Skeletal muscle tissue (tissue), 4 donors: ENCODE measurements around the gene DCLK1. TPM values are rescaled to one million over a fixed set of nuclear protein-coding genes. Genes with fewer than 3 reads are reported as not detected.

Experiments used
- H3K27ac ChIP-seq: one replicate; pipeline ENCODE4 v1.7.0; 2013; ENCODE audit warnings: mild to moderate bottlenecking, low read depth, low read length, inconsistent platforms
- H3K27me3 ChIP-seq, 3 donors: one replicate each; pipeline ENCODE4 v1.7.0; 2013; ENCODE audit warnings: low read length in 3 of 3; ENCODE audit not compliant: control insufficient read depth in 3 of 3, insufficient read depth in 3 of 3
- H3K36me3 ChIP-seq, 3 donors: one replicate each; pipeline ENCODE4 v1.7.0; 2013; ENCODE audit warnings: low read length in 3 of 3; ENCODE audit not compliant: control insufficient read depth in 3 of 3, insufficient read depth in 3 of 3
- H3K4me1 ChIP-seq, 3 donors: one replicate each; pipeline ENCODE4 v1.7.0; 2013; ENCODE audit warnings: low read length in 3 of 3, mild to moderate bottlenecking in 3 of 3; ENCODE audit not compliant: control insufficient read depth in 3 of 3, insufficient read depth in 3 of 3
- H3K4me3 ChIP-seq, 3 donors: one replicate each; pipeline ENCODE4 v1.7.0; 2013; ENCODE audit warnings: low read length in 3 of 3
- H3K9ac ChIP-seq, 3 donors: one replicate each; pipeline ENCODE4 v1.7.0; 2013; ENCODE audit warnings: low read length in 3 of 3, mild to moderate bottlenecking in 3 of 3, moderate library complexity in 2 of 3, low read depth in 1 of 3
- H3K9me3 ChIP-seq, 3 donors: one replicate each; pipeline ENCODE4 v1.7.0; 2013; ENCODE audit warnings: low read length in 3 of 3; ENCODE audit not compliant: control insufficient read depth in 3 of 3
- total RNA-seq: library from RNA; depleted of rRNA; stranded (reverse); fragments of >200 nt; gene quantifications from one replicate; pipeline ENCODE4 v1.2.3, GENCODE V29; 2014
- donor health status: Osteomylitis.

Gene DCLK1
- total RNA-seq, 1 donor from 2014 or later, result 92.9 TPM

DNA sequence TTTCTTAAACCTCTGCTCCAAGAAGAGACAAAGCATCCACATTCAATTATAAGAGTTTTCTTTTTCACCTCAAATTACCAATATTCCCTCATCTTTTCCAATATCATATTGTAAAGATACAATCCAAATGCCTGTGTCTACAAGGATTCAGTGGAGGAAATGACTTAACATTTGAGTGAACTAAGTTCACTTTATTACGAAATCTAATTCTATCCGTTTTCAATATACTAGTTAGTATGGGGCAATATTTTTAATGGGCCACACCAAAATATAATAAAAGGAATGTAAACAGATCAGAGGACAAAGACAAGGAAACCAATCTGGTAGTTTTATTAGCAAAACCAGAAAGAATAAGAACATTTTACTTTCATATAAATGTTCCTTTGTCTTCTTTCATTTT, 136.0 kb downstream of the DCLK1 start:
- Histone ChIP-seq H3K9ac (no peak overlapping the region), H3K27ac (no peak overlapping the region), H3K36me3 (no peaks in the 10 kb centered on the region), H3K27me3 (no peaks in the 10 kb centered on the region), H3K9me3 (no peaks in the 10 kb centered on the region), H3K4me1 (peaks cover 4 to 9% (median 4%) of the 10 kb centered on the region in 3 donors), H3K4me3 (no peak overlapping the region)

DNA sequence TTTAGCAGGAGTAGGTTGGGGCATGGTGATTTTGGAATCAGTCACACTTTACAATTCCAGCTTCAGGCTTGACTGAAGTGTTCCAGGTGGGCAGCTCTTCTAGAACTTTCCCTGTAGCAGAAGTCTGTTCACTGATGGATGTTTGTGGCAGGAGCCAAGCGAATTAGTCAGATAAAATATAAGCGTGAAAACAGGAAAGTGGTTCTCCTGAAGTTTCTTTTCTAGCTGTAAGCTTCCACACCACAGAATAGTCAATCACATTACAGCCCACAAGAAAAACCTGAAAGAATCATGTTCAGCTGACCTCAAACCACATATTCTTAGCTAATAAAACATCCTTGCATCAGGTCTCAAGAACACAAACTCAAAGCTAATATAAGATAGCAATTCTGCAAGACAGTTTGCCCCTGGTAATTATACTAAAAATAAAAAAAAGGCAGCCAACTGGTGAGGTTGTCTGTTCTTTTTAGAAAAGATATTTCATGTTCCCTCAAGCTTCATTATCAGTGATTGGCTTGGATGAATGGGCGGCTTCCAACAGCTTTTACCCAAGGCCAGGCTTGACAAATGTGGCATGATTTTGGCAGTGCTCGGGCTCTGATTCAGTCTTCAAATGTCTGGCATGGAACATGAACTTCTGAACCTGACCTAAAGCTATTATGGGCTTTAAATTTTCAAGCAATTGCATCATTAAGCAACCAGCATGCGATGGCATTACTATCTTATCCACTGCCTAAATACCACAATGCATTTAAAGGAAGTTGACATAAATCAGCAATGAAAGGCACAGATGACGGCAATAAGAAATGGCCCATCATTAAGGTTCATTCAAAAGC, 136.8 kb downstream of the DCLK1 start:
- H3K27ac ChIP-seq, result no peak overlapping the region
- no peak overlapping the region for H3K9ac ChIP-seq
- no peaks in the 10 kb centered on the region for H3K27me3 ChIP-seq
- H3K4me1 ChIP-seq, result peaks cover 4 to 9% (median 4%) of the 10 kb centered on the region in 3 donors
- H3K36me3 ChIP-seq, result no peaks in the 10 kb centered on the region
- H3K9me3 ChIP-seq, result no peaks in the 10 kb centered on the region
- H3K4me3 ChIP-seq, result no peak overlapping the region

DNA sequence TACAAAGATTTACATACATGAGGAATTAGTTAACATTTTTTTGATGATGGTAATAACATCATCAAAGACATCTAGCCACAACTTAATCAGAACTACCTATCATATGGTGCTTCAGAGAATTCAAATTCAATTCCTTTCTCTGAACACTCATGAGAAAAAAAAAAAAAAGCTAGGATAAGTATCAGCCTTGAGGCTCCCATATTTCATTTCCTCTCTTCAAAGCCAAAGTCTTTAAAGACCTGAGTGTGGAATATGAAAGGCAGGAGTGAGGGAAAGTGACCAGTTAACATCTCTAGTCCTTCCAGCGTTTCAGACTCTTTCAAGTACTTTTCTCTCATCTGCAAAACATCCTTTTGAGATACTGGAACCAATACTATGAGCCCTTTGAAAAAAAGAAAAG, 137.5 kb downstream of the DCLK1 start:
- no peak overlapping the region for H3K9ac ChIP-seq
- H3K27ac ChIP-seq, result no peak overlapping the region
- no peaks in the 10 kb centered on the region for H3K27me3 ChIP-seq
- no peak overlapping the region for H3K4me3 ChIP-seq
- H3K4me1 ChIP-seq, result peaks cover 4 to 9% (median 4%) of the 10 kb centered on the region in 3 donors
- no peaks in the 10 kb centered on the region for H3K36me3 ChIP-seq
- H3K9me3 ChIP-seq, result no peaks in the 10 kb centered on the region

DNA sequence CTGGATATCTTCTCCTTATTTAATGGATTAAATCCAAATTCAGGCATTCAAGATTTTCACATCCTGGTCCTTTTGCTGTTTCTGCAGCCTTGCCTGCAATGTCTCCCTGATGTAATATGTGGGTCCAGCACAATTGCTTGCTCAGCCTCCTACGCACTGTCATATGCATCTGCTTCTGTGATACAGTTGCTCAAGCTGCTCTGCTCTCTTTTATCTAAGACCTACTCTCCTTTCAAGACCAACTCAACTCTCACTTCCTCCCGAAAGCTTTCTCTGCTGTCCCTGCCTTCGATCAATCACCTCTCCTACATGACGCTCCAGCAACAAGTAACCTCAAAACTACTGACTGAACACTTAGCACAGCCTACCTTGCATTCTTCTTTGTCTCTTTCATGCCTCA, 138.2 kb downstream of the DCLK1 start:
- no peak overlapping the region for H3K9ac ChIP-seq
- H3K36me3 ChIP-seq, result no peaks in the 10 kb centered on the region
- peaks cover 4 to 9% (median 4%) of the 10 kb centered on the region in 3 donors for H3K4me1 ChIP-seq
- H3K27me3 ChIP-seq, result no peaks in the 10 kb centered on the region
- H3K4me3 ChIP-seq, result no peak overlapping the region
- no peaks in the 10 kb centered on the region for H3K9me3 ChIP-seq
- no peak overlapping the region for H3K27ac ChIP-seq

DNA sequence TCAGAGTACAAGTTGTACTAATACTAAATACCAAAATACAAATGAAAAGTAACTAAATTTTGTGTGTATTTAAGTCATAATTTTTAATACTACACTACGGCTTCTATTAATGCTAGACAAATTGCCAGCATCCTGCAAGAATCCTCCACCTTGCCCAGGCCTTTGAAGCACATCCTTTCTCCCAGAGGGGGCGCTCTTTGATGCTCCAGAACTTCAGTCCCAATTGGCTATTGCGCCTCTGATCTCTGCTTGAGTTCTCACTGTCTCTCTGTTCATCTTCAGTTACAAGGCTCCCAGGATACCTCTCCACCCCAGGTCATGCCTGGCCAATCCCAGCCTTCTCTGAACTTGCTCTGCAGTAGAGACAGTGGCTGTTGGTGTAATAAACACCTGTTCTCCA, 141.0 kb downstream of the DCLK1 start:
- Histone ChIP-seq H3K27ac (no peak overlapping the region), H3K27me3 (no peaks in the 10 kb centered on the region), H3K9ac (no peak overlapping the region), H3K4me3 (no peak overlapping the region), H3K9me3 (no peaks in the 10 kb centered on the region), H3K36me3 (no peaks in the 10 kb centered on the region), H3K4me1 (peaks cover 4 to 9% (median 4%) of the 10 kb centered on the region in 3 donors)

DNA sequence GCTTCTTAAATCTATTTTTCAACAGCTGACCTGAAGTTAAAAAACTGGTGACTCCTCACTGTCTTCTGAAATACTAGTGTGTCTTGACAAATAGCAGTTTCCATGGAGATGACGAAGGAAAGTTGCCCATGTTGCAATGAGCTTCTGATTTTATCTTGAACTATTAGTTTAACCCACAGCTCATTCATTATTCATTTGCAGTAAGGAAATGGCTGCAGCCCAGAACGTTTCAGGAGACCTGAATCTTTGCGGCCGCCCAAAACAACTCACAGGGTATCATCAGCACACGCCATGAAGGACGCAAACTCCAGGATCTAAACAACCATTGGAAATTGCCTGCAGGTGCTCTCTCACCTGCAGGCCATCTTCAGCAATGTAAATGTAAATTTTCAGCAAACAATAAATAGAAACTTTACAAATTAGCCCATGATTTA, 142.5 kb downstream of the DCLK1 start:
- Histone ChIP-seq H3K27me3 (no peaks in the 10 kb centered on the region), H3K36me3 (no peaks in the 10 kb centered on the region), H3K27ac (no peak overlapping the region), H3K4me3 (no peak overlapping the region), H3K9ac (no peak overlapping the region), H3K4me1 (no peaks in the 10 kb centered on the region), H3K9me3 (no peaks in the 10 kb centered on the region)

DNA sequence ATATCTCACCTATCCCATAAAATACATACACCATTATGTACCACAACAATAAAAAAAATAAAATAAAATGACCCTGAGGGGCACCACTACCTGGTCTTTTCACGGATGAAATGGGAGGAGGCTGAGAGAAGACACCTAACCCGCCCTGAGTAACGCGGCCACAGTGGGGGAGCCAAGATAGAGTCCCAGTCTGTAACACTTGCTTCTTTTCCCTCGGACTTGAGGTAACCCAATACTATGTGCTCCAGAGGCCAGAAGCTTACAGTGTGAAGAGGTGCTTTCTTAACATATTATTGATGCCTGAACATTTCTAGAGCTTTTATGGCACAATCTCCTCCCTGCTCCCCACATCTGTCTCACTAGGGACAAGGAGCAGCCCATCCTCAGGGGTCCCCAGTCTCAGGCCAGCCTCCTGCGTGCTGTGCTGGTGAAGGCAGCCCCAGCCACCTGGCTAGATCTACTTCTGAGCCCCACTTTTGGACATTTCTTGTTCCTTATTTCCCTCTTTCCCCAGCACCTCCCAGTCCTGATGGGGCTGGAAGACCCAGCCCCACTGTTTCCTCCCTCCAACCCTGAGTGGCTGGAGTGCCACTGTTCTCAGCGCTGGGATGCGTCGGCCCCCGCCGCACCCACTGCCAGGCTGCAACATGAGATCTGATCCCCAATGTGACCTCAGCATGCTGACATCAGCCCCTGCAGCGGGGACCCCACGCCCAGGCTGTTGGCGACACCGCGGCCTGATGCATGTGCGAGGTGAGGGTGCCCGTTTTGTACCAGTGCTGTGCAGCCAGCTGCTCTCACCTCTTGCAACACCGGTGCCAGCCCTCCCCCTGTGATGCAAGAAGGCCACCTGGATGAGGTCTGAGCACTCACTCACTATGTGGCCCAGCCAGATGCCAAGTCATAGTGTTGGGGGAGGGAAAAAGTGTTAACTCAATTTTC, 143.3 kb downstream of the DCLK1 start:
- no peak overlapping the region for H3K9ac ChIP-seq
- H3K9me3 ChIP-seq, result no peaks in the 10 kb centered on the region
- H3K27ac ChIP-seq, result no peak overlapping the region
- H3K4me1 ChIP-seq, result no peaks in the 10 kb centered on the region
- no peak overlapping the region for H3K4me3 ChIP-seq
- no peaks in the 10 kb centered on the region for H3K36me3 ChIP-seq
- H3K27me3 ChIP-seq, result no peaks in the 10 kb centered on the region

DNA sequence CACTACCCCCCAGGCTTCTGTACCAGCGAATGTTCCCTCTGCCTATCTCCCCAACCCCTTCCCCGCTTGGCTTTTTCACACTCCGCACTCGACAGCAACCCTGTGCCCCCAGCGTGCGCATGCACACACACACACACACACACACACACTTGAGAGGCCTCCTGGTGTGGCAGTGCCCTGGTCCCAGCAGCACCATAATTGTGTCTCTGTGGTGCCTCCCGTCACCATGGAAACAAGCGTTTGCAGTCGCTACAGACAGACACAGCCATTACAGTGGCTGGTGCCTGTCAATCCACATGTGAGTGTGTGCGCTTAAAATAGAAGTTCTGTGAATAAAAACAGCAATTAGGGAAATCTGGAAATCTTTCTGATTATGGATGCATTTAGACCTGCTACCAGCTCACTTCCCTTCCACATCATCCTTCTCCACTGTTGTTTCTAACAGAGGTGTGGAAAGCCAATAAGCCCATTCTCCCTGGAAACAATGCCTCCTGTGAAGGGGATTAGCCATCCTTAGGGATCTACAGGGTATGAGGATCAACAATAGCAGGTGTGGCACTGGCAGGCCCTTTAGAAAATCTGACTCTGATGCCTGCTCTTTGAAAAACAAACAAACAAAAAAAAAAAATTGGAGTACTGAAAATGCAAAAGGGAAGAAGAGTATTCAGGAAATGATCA, 146.3 kb downstream of the DCLK1 start:
- Histone ChIP-seq H3K9ac (no peak overlapping the region), H3K27me3 (no peaks in the 10 kb centered on the region), H3K4me3 (no peak overlapping the region)

DNA sequence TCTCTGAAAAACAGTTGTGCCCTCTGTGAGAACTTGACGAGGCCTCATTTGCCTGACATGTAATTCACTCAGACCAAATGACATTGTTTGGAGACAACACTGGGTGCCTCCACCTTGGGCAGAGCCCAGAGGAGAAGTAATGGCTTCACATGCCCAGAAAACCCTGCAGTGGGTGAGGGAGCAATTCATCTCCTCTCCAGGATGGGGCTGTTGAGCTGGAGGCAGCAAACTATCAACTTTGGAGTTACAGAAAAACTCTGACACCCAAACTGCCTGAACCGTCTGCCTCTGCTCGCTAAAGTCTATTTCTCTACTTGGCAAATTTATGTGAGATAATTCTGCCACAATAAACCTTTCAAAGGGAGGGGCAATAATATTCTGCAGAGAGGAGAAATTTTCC, 146.9 kb downstream of the DCLK1 start:
- Histone ChIP-seq H3K9me3 (no peaks in the 10 kb centered on the region), H3K36me3 (no peaks in the 10 kb centered on the region), H3K27me3 (no peaks in the 10 kb centered on the region), H3K27ac (no peak overlapping the region), H3K4me3 (no peak overlapping the region), H3K9ac (no peak overlapping the region), H3K4me1 (no peaks in the 10 kb centered on the region)

More for the DNA sequence above, 146.3 kb downstream of the DCLK1 start:
- no peaks in the 10 kb centered on the region for H3K9me3 ChIP-seq
- no peaks in the 10 kb centered on the region for H3K4me1 ChIP-seq
- H3K36me3 ChIP-seq, result no peaks in the 10 kb centered on the region
- no peak overlapping the region for H3K27ac ChIP-seq
